ENCODE measurements around the gene TBC1D5.
A peak's percentile ranks its signal among the peaks of the same experiment; 100 is the strongest.

The TBC1D5 gene

GRCh38 chr3:17459470-17459993, 282.9 kb downstream of the TBC1D5 start:
- DNase-seq: no peak

GRCh38 chr3:17456650-17457049, 285.8 kb downstream of the TBC1D5 start:
- no peak for DNase-seq

- DNase-seq: no peak
These were observed 286.4 kb downstream of the TBC1D5 start for GRCh38 chr3:17456046-17456445.

- DNase-seq: no peak
These were observed 297.6 kb downstream of the TBC1D5 start for GRCh38 chr3:17444865-17445264.

- DNase-seq: no peak
These were observed 299.3 kb downstream of the TBC1D5 start for GRCh38 chr3:17443142-17443541.

GRCh38 chr3:17442332-17443049, 299.9 kb downstream of the TBC1D5 start:
- DNase-seq: no peak

GRCh38 chr3:17433876-17434275, 308.6 kb downstream of the TBC1D5 start:
- DNase-seq: no peak

GRCh38 chr3:17432236-17432635, 310.2 kb downstream of the TBC1D5 start:
- no peak for DNase-seq

GRCh38 chr3:17431484-17432045, 310.9 kb downstream of the TBC1D5 start:
- no peak for DNase-seq

- DNase-seq: no peak
These were observed 311.4 kb downstream of the TBC1D5 start for GRCh38 chr3:17431004-17431403.

GRCh38 chr3:17430582-17430981, 311.8 kb downstream of the TBC1D5 start:
- no peak for DNase-seq

GRCh38 chr3:17423786-17424536, 318.5 kb downstream of the TBC1D5 start:
- no peak for DNase-seq

GRCh38 chr3:17422636-17423035, 319.8 kb downstream of the TBC1D5 start:
- no peak for DNase-seq

- DNase-seq: peak; percentile 7
These were observed 321.8 kb downstream of the TBC1D5 start for GRCh38 chr3:17420668-17421067.

- peak; percentile 3 for DNase-seq
These were observed 329.4 kb downstream of the TBC1D5 start for GRCh38 chr3:17412950-17413530.

GRCh38 chr3:17411157-17411877, 331.1 kb downstream of the TBC1D5 start:
- no peak for DNase-seq

GRCh38 chr3:17407576-17407975, 334.9 kb downstream of the TBC1D5 start:
- no peak for DNase-seq

- no peak for DNase-seq
These were observed 337.9 kb downstream of the TBC1D5 start for GRCh38 chr3:17404548-17404947.

GRCh38 chr3:17402442-17402841, 340.0 kb downstream of the TBC1D5 start:
- no peak for DNase-seq

GRCh38 chr3:17401912-17402311, 340.5 kb downstream of the TBC1D5 start:
- DNase-seq: no peak

- no peak for DNase-seq
These were observed 342.8 kb downstream of the TBC1D5 start for GRCh38 chr3:17399586-17399985.

- no peak for DNase-seq
These were observed 343.4 kb downstream of the TBC1D5 start for GRCh38 chr3:17398959-17399551.
